Measurements from ENCODE around the gene AIRE.
"Not testable (repeated sequence)": the region's sequence is repeated elsewhere in the genome, so short reads cannot be mapped to it uniquely, and the experiment has no call there.

AIRE gene

DNA sequence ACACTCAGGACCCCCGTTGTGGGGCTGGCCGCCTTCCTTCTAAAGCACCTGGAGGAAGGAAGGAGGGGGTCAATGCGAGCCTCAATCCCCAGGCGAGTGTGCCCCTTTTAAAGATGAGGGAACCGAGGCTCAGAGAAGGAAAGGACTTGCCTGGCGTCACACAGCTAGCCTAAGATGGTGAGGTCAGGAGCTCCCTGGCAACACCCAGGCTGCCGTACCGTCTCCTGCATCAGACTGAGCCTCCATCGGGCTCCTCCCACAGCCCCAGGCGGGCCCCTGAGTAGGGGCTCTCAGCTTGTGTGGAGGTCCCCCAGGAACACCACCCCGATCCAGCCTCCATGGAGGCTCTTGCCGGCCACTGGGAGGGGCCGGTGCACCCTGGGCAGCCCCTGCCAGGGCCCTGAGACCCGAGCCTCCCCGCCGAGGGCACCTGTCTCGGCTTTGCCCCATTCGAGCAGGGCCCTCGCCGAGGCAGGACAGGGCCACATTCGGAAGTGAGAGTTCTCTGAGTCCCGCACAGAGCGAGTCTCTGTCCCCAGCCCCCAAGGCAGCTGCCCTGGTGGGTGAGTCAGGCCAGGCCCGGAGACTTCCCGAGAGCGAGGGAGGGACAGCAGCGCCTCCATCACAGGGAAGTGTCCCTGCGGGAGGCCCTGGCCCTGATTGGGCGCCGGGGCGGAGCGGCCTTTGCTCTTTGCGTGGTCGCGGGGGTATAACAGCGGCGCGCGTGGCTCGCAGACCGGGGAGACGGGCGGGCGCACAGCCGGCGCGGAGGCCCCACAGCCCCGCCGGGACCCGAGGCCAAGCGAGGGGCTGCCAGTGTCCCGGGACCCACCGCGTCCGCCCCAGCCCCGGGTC is at the start of gene AIRE:
Gene AIRE (plus strand): TSS at position 739 of the 855 bp plus-strand sequence. CDS start 131 bp downstream, outside the sequence.
- DNase-seq = no peak

DNA sequence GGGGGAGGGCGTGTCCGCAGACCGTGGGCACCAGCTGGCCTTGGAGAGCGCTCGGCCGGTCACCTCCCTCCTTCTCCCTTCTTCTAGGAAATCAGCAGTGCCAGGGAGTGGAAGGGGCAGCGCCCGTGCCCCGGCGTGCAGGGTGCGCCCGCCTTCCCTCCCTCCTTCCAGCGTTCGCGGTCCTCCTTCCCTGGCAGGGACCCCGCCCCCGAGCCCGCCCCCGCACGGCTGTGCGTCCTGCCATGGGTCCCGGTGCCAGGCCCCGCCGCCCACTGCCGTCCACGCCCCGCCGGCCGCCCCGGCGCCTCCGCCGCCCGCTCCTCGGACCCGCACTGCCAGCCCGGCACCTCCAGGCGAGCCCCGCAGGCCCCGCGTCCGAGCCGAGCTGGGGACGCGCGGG is 45.3 kb upstream of the AIRE start:
- DNase-seq = not testable (repeated sequence)

DNA sequence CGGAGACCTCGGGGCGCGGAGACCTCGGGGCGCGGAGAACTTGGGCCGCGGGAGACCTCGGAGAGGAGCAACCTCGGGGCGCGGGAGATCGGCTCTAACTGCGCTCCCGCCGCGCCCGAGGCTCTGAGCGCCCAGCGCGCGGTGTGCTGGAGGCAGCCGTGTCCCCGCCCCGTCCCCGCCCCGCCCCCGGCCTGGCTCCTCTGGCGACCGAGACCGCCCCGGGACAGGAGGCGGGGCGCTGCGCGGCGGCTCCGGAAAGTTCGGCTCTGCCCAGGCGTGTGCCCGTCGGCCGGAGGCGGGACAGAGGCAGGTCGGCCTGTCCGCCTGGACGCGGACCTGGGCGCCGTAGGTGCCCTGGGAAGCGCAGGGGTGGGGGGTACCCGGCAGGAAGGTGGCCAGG is 44.8 kb upstream of the AIRE start, which contains the start of gene ICOSLG:
Gene ICOSLG (minus strand): TSS at position 102 of the 400 bp plus-strand sequence. CDS start 126 bp downstream, outside the sequence.
- not testable (repeated sequence) for DNase-seq

DNA sequence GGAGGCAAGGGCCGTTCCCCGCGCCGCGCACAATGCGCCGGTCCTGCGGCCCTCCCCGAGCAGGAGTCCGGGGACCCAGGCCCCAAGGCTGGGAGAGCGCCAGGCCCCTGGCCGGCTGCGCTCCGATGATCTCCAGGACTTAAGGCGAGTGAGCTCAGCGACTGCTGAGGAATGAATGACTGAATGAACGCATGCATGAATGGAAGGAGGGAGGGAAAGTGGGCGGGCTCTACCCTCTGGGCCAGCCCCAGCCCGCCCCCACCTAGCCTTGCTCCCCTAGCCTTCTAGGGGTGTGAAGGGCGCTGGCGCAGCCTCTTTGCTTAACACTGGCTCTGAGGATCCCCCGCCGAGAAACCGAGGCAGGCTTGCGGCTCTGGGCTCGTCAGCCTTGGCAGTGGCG is 44.4 kb upstream of the AIRE start:
- not testable (repeated sequence) for DNase-seq

DNA sequence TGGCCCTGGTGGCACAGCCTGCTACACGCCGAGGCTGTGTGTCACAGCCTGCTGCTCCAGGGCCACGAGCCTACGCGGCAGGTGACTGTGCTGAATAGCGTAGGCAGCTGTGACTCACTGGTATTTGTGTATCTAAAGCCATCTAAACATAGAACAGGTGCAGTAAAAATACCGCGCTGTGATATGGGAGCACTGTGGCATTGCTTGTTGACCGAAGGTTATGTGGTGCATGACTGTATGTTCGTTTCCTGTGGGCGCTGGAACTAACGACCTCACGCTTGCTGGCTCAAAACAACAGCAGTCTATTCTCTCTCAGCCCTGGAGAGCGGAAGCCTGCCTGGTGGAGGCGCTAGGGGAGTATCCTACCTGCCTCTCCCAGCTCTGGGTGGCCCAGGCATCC is 41.7 kb upstream of the AIRE start:
- DNase-seq = not testable (repeated sequence)

DNA sequence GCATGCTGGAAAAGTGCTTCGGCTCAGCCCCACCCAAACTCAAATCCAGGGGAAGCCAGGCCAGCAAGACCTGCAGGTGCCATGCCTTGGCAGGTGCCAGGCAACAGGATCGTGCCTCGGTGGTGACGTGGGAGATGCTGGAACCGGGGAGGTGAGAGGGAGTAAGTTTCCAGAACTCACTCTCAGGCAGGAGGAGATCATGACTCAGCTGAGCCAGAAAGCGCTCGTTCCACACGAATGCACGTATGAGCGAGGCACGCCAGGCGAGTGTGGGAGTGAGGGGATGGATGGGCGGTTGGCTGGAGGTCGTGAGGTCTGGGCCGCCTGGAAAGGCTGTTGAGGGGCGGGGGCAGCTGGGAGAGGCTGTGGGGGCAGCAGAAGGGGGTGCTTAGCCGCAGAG is 37.8 kb upstream of the AIRE start:
- DNase-seq = not testable (repeated sequence)

DNA sequence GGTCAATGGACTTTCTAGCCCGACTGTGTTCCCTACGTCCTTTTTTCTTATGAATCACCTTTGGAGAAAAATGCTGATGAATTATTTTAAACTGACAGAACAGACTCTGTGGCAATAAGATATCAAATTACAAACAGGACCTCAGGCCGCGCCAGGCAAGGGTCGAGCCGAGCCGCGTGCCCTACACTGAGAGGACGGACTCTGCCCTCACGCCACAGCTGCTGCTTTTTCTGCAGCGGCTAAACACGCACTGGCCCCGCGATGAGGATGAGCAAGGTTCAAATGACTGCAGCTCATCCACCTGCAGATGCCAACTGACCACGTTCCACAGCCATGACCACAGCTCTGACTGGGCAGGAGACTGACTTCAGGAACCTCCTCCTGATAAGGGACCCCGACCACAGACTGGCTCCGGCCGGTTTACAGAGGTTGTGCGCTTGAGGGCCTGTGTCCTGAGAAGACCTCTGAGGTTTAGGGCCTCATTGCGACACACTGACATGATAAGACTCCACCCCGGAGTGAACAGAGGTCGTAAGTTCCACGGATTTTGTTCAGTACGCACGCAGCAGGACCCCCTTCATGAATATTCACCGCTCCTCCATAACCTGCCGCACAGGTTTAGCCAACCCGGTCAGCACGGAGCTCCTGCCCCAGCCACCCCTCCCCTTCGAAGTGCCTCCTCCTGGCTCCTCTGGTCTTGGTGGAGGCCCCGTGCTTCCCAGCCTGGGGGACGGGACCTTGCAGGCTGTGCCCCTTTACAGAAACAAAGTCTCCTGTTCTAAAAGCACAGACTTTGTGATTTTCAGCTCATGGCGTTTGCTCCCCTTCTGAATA is 36.3 kb upstream of the AIRE start:
- DNase-seq = not testable (repeated sequence)

DNA sequence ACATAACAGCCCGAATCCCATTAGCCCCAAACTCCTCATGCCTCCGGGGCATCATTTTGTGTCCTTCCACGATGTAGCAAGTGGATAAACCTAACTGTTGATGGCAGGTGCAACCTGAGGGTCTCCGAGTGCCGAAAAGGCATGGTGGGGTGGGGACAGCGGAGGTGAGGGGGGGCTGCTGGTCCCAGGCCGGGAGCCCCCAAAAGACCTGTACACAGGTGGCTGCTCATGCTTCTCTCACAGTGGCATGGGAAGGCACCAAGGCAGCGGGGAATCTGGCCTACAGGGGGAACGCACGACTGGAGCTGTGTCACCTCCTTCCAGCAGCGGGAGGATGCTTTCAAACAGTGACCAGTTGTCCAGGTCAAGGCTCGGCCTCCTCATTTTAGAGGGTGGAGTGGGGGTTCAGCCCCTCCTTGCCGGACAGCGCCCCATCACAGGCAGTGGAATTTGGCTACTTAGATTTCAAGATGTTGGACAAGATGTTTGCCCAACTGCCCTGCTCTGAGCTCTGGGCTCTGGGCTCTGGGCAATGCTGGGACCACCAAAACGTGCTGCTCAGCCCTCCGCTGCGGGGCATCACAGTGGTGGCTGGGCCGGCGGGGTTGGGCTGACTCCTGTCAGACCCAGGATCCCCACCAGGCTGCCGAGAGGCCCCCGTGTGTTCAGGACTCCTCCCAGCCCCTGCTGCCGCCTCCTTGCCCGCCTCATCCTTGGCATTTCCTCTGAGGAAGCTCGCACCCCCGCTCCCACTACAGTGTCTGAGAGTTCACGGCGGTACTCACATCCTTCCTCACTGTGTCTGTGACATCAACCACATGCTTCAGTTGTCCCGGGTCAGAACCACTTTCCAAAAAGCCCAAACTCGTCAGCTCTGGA is 31.6 kb upstream of the AIRE start:
- DNase-seq = no peak

DNA sequence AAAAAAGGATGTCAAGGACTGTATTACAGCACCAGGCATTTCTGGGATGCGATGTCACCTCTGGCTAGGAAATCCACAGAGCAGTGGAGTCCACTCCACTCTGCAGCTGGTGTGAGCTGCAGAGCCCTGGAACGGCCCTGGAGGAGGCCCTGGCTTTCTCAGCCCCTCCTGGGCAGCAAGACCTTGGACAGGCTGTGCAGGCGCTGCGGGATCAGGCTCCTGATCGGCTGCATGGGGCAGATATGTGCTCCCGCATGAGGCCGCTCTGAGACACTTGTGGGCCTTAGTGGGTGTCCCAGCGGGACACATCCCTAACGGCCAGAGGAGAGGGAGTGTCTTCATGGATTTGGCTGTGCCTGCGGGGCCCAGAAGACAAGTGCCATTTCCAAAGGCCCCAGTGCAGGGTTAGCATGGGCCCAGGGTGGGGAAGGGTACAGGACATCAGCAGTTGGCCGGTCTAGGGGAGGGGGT is 30.1 kb upstream of the AIRE start:
- DNase-seq = no peak

DNA sequence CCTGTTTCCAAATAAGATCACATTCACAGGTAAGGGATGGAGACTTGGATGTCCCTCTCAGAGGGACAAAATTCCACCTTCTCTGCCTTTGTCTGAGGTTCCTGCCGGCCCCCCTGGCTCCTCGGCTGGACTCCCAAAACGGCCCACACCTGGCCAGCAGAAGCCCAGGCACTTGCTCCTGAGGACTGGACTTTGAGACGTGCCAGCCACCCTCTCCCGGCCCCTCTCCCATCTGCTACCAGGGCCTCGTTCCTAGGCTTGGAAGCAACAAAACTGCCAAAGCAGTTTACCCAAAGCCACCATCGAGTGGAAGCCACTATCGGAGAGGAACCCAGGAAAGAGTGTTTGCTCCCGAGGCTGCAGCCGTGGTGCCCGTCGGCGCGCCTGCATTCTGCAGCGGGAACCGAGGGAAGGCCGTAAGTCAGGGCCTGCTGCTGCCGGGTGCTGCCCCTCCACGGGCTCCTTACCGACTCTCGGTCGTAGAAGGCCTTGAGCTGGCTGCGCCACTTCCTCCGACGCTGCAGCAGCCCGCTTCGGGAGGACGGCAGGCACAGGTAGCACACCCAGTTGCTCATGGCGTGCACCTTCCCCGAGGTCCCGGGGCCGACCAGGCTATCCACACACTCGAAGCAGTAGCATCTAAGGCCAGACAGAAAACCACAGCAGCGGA is 27.5 kb upstream of the AIRE start:
- no peak for DNase-seq

DNA sequence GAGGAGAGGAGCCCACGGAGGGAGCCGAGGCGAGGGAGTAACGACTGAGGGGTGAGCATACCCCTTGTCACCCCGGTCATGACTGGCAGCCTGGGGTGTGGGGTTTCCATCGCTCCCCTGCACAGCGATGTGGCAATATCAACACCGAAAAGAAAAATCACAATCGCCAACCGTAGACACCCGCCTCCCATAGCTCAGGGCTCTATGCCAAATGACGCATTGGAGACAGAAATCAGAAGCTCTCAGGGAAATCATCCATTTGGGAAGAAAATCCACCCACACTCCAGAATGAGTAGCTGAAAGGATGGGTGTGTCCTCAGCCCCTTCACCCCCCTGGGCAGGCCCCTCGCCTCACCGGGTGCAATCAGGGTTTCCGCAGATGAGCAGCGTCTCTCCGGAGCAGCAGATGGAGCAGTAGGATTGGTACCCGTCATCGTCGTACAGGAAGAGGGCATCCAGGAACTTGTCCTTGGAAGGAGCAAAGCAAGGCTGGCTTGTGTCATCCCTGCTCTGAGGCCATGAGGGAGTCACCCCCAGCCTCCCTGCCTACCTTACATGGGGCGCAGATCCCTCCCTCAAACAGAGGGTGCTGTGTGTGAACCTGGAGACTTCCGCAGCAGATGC is 26.5 kb upstream of the AIRE start:
- DNase-seq = no peak

DNA sequence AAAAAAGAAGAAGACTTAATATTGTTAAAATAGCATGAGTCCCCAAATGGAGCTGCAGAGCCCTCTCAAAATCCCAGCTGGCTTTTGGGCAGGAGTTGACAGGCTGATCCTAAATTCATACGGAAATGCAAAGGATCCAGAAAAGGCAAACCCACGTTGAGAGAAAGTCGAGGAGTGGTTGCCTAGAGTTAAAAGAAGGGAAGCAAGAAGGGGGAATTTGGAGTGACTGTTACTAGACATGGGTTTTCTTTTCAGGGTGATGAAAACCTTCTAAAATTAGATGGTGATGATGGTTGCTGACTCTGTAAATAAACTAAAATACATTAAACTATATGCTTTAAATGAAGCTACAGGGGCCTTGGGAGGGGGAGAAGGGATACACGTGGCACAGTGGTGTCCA is 25.6 kb upstream of the AIRE start:
- DNase-seq = no peak

DNA sequence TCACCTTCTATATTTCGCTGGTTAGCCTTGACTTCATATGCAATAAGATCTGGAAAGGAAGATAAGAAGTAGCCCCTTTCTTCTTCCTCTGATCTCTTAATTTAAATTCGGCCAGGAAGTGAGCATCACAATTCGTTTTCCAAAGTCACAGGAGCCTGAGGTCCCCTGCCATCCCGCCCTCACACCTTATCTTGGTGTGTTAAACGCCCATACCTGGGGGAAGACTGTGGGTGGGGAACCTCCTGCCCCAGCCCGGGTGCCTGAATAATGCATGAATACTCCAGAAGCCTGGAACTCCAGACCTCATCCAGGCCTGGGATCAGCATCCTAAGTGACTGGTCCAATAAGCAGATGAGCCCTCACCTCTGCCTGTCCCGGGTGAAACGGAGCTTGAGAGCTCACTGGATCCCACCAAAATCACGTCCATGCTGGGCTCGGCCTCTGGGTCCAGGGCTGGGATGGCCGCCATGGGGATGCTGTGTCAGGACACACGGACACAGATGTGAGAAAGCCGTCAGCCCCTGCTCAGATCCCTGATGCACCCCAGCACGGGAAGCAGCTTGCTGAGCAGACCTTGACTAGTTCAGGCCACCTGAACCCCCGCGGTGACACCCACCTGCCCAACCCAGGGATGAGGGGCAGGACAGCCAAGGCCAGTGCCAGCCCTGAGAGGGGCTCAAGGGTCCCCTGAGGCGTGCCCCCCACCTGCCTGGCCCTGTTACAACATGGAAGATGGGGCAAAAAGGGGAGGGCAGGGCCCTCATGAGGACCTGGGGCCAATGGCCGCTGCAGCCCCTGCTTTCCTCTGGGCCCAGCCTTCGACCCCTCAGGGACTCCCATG is 24.7 kb upstream of the AIRE start:
- no peak for DNase-seq

DNA sequence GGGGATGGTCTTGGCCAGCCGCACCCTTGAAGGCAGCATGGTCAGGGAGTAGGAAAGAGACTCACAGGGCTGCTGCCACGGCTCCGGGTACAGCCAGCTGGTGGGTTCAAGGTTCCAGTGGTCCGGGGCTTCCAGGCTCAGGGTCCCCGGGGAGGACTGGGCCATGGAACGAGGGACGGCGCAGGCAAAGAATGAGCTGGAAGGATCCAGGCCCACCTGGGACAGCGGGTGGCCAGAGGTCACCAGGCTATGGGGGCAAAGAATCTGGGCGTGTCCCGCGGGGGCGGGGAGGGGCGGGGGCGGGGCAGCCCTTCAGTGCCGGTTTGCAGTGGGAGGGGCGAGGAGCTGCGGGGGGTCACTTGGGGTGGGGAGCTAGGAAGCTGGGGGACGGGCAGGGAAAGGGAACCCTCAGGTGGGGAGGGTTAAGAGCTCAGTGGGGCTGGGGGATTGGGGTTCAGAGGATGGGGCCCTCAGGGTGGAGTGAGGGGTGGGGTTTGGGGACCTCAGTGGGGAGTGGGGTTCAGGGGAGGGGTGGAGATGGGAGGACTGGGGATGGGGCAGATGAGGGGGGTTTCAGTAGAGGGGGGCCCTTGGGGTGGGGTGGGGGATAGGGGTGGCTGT is 23.9 kb upstream of the AIRE start, which contains the start of gene DNMT3L:
Gene DNMT3L (minus strand): TSS at position 223 of the 621 bp plus-strand sequence. CDS start 638 bp downstream, outside the sequence.
- no peak for DNase-seq

DNA sequence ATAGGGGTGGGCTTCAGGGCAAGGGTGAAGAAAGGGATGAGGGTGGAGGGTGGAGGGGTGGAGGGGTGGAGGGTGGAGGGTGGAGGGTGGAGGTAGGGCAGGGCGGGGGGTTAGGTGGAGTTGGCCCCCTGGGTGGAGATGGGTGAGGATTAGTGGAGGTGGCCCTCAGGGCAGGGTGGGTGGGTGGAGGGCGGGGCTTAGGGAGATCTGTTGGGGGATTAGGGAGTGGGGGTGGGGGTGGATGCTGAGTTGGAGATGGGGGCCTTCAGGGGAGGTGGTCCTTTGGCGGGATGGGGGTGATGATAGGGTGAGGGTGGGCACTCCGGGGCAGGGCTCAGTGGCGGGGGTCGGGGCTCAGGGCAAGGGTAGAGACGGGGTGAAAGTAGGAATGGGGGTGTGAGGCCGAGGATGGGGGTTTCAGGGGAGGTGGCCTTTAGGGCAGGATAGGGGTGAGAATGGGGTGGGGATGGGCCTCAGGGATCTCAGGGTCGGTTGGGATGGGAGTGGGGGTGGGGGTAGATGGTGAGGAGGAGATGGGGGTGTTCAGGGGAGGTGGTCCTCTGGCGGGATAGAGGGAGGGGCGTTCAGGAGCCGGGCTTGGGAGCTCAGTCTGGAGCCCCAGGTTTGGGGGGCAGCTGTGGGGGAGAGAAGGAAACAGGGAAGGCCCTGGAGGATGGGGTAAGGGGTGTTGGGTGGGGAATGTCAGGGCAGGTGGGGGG is 23.2 kb upstream of the AIRE start:
- DNase-seq = no peak

DNA sequence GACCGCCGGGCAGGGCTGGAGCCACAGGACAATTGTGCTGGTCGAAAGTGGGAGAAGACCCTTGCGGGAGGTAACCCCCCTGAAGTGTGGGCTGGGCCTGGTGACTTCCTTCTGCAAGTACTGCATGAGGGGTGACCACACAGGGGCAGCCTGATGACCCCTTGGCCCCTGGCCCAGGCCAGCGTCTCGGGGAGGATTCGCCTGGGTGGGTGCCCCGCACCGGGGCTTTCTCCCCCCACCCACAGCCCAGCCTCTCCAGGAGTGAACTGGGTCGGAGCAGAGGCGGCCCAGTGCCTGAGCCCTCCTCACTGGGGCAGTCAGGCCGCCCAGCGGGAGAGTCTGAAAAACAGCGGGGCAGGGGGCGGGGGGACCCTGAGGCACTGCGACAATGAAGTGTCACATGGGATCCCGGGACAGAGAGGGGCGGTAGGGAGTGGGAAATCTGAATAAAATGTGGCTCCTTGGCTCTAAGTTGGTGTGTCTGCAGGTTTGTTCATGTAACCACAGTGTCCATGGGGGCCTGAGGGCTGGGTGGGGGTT is 22.4 kb upstream of the AIRE start:
- DNase-seq = no peak

DNA sequence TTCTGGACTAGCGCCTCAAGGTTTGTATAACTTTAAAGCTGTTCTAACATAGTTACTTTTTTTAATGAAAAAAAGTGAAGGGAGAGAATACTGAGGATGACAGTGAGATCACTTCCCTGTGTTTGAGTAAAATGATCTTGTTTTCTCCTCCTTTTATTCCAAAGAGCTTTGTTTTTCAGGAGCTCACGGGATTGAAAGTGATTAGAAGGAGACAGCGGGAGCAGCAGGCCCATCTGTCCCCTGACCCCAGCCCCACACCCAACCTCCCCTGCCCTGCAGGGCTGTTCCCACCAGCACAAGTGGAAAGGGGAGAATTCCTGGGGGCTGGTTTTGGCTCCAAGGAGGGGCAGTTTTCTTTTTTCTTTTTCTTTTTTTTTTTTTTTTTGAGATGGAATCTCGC is 21.9 kb upstream of the AIRE start:
- no peak for DNase-seq

DNA sequence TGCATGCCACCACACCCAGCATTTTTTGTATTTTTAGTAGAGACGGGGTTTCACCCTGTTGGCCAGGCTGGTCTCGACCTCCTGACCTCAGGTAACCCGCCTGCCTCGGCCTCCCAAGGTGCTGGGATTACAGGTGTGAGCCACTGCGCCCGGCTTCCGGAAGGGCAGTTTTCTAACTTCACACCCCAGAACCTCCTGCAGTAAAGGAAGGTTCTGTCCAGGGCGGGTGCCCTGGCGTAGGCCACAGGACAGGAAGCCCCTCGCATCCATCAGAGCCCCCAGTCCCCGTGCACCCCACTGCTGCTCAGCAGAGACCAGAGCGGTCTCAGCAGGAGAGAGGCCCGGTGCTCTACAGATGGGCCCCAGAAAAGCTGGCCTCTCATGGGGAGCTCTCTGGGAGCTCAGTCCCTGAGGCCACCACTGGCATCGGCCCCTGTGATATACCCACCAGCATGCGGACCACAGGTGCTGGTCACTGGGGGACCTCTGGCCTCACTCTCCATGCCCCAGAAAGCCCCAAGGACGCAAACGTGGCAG is 19.9 kb upstream of the AIRE start:
- DNase-seq = no peak
